Mesenchymal stem cell (in vitro differentiated cells and primary cell): ENCODE measurements around the gene CIRBP.

Source experiments
- DNase-seq: peaks from one replicate; pipeline ENCODE4 v3.0.0-alpha.2; 2013
- H2AFZ ChIP-seq: one replicate; pipeline ENCODE4 v1.6.1; 2013; ENCODE audit warnings: low read depth, mild to moderate bottlenecking, control low read depth, inconsistent platforms, low read length, moderate library complexity
- H2AK5ac ChIP-seq: 2 replicates; pipeline ENCODE4 v1.6.1; 2013; ENCODE audit warnings: low read length, moderate library complexity, mild to moderate bottlenecking, inconsistent platforms; ENCODE audit not compliant: severe bottlenecking
- H2BK120ac ChIP-seq: one replicate; pipeline ENCODE4 v1.6.1; 2013; ENCODE audit warnings: low read depth, mild to moderate bottlenecking, inconsistent platforms, low read length, moderate library complexity
- H2BK12ac ChIP-seq, 2 experiments: one replicate each; pipeline ENCODE4 v1.6.1; 2013; ENCODE audit warnings: inconsistent platforms in 2 of 2, low read length in 2 of 2, mild to moderate bottlenecking in 2 of 2, moderate library complexity in 2 of 2, control low read depth in 1 of 2
- H2BK15ac ChIP-seq: one replicate; pipeline ENCODE4 v1.6.1; 2013; ENCODE audit warnings: mild to moderate bottlenecking, low read depth, inconsistent platforms; ENCODE audit not compliant: poor library complexity, severe bottlenecking
- H2BK5ac ChIP-seq: 2 replicates; pipeline ENCODE4 v1.6.1; 2013; ENCODE audit warnings: low read depth, mild to moderate bottlenecking, low read length, control low read depth, inconsistent platforms; ENCODE audit not compliant: poor library complexity, severe bottlenecking
- H3K14ac ChIP-seq, 2 experiments: one replicate each; pipeline ENCODE4 v1.6.1; 2013; ENCODE audit warnings: inconsistent platforms in 2 of 2, low read length in 2 of 2, control low read depth in 1 of 2, mild to moderate bottlenecking in 1 of 2, moderate library complexity in 1 of 2
- H3K18ac ChIP-seq, 2 experiments: one replicate each; pipeline ENCODE4 v1.6.1; 2013; ENCODE audit warnings: inconsistent platforms in 2 of 2, low read length in 2 of 2, control low read depth in 1 of 2, low read depth in 1 of 2, mild to moderate bottlenecking in 1 of 2
- H3K23ac ChIP-seq, 2 experiments: one replicate each; pipeline ENCODE4 v1.6.1; 2013; ENCODE audit warnings: inconsistent platforms in 2 of 2, low read length in 2 of 2, mild to moderate bottlenecking in 2 of 2, moderate library complexity in 2 of 2, control low read depth in 1 of 2
- H3K27ac ChIP-seq: 2 replicates; pipeline ENCODE4 v1.5.1; 2013; ENCODE audit warnings: mild to moderate bottlenecking, moderate library complexity, low read length, control low read depth, inconsistent platforms; ENCODE audit not compliant: poor library complexity, severe bottlenecking
- H3K27me3 ChIP-seq, 2 experiments: 2 replicates each; pipeline versions ENCODE4 v1.6.1 to v1.7.0; 2013; ENCODE audit warnings: low read length in 2 of 2, mild to moderate bottlenecking in 2 of 2, moderate library complexity in 2 of 2, control low read depth in 1 of 2, inconsistent platforms in 1 of 2; ENCODE audit not compliant: control insufficient read depth in 1 of 2, insufficient read depth in 1 of 2
- H3K36me3 ChIP-seq, 2 experiments: 2 replicates each; pipeline versions ENCODE4 v1.6.1 to v1.7.0; 2013; ENCODE audit warnings: low read length in 2 of 2, control low read depth in 1 of 2, inconsistent platforms in 1 of 2, low read depth in 1 of 2, mild to moderate bottlenecking in 1 of 2; ENCODE audit not compliant: insufficient read depth in 2 of 2, control insufficient read depth in 1 of 2
- H3K4ac ChIP-seq, 2 experiments: one replicate each; pipeline ENCODE4 v1.6.1; 2013; ENCODE audit warnings: inconsistent platforms in 2 of 2, low read length in 2 of 2, mild to moderate bottlenecking in 2 of 2, moderate library complexity in 2 of 2, control low read depth in 1 of 2, low read depth in 1 of 2
- H3K4me1 ChIP-seq: 2 replicates; pipeline ENCODE4 v1.6.1; 2013; ENCODE audit warnings: low read depth, low read length, control low read depth; ENCODE audit not compliant: control insufficient read depth, insufficient read depth
- H3K4me2 ChIP-seq: 2 replicates; pipeline ENCODE4 v1.6.1; 2013; ENCODE audit warnings: low read length, mild to moderate bottlenecking, inconsistent platforms; ENCODE audit not compliant: poor library complexity, severe bottlenecking
- H3K4me3 ChIP-seq, 2 experiments: 2 replicates each; pipeline versions ENCODE4 v1.5.1 to v1.7.0; 2013; ENCODE audit warnings: low read length in 2 of 2, mild to moderate bottlenecking in 2 of 2, control low read depth in 1 of 2, low read depth in 1 of 2; ENCODE audit not compliant: insufficient read depth in 1 of 2
- H3K79me1 ChIP-seq: replicated peaks from 2 replicates; pipeline ENCODE4 v1.6.1; 2013; ENCODE audit warnings: mild to moderate bottlenecking, control low read depth, low read length, inconsistent platforms; ENCODE audit not compliant: poor library complexity, severe bottlenecking
- H3K9ac ChIP-seq: 2 replicates; pipeline ENCODE4 v1.7.0; 2013; ENCODE audit warnings: mild to moderate bottlenecking, low read length, moderate library complexity
- H3K9me3 ChIP-seq: 2 replicates; pipeline ENCODE4 v1.7.0; 2013; ENCODE audit warnings: mild to moderate bottlenecking, low read length; ENCODE audit not compliant: control insufficient read depth
- H4K8ac ChIP-seq: one replicate; pipeline ENCODE4 v1.6.1; 2013; ENCODE audit warnings: inconsistent platforms, mild to moderate bottlenecking, low read length, moderate library complexity
- H4K91ac ChIP-seq: one replicate; pipeline ENCODE4 v1.6.1; 2013; ENCODE audit warnings: mild to moderate bottlenecking, low read length, inconsistent platforms
- WGBS: methylation state at CpG from one replicate; pipeline ENCODE4 v1.1.7; 2013; ENCODE audit warnings: mixed read lengths; 5-methylcytosine and 5-hydroxymethylcytosine counted together

The CIRBP gene

DNA sequence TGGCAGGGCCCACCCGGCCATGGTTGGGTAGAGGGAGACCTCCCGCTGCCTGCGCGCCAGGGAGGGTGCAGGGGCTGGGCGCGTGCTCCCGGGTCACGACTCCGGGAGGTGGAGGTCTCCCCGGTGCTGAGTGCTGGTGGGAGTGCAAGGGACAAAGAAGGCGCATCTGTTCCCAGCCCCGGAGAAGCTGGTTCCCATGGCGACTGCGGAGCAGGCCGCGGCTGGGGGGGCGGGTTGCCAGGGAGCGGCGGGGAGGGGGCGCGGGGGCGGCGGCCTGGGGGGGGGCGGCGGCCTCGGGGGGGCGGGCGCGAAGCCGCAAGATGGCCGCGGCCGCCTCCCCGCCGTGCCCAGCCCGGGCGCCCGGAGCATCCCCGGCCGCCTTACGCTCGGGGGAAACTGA is 32.6 kb upstream of the CIRBP start:
- H3K9me3 ChIP-seq = no peaks in the 10 kb centered on the region
- peak overlapping the region; percentile 9 to 92 for H3K4ac ChIP-seq
- 45% methylated on average over 8 of the region's 42 CpGs for WGBS
- H2BK12ac ChIP-seq = peak overlapping the region in 1 of 2 experiments; percentile 77
- peak overlapping the region; percentile 78 to 81 for H3K4me3 ChIP-seq
- H3K79me1 ChIP-seq = peaks cover 30% of the 10 kb centered on the region
- H4K91ac ChIP-seq = no peak overlapping the region
- H3K36me3 ChIP-seq = peaks cover 19 to 41% of the 10 kb centered on the region in 2 experiments
- no peak overlapping the region for H2BK5ac ChIP-seq
- H3K4me1 ChIP-seq = peaks cover 52% of the 10 kb centered on the region
- DNase-seq = no peak
- peak overlapping the region; percentile 48 for H4K8ac ChIP-seq
- no peaks in the 10 kb centered on the region for H3K27me3 ChIP-seq
- H2AK5ac ChIP-seq = peak overlapping the region; percentile 24
- H3K14ac ChIP-seq = peak overlapping the region in 1 of 2 experiments; percentile 68
- no peak overlapping the region for H2BK15ac ChIP-seq
- peak overlapping the region in 1 of 2 experiments; percentile 97 for H3K18ac ChIP-seq
- peak overlapping the region; percentile 72 for H2AFZ ChIP-seq
- no peak overlapping the region for H3K27ac ChIP-seq
- peak overlapping the region in 1 of 2 experiments; percentile 90 for H3K23ac ChIP-seq
- H3K4me2 ChIP-seq = peak overlapping the region; percentile 96
- H2BK120ac ChIP-seq = peak overlapping the region; percentile 24
- H3K9ac ChIP-seq = peak overlapping the region; percentile 80

DNA sequence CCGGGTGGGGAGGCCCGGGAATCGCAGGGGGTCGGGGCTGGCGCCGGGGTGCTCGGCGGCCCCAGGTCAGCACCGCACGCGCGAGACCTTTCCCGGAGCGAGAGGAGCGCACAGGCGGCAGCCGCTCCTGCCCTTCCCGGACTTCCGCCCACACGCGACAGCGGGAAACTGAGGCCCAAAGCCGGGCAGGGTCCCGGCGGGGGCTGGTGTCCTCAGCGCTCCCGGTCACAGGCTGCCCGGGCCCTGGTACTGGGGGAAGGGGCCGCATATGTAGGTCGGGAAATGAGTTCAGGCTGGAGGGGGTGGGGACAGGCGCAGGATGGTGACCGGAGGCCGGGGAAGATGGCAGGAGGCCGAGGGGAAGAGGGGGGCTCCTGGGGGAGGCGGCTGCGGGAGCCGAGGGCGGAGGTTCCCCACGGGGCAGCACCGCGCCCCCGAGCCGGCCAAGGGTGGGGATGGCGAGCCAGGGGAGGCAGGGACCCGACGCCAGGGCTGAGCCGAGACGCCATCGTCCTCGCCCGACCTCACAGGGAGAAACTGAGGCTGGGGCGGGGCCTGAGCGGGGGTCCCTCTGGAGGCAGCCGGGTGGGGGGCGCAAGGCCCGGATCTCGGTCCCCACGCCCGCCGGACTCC is 32.0 kb upstream of the CIRBP start:
- H3K79me1 ChIP-seq = peaks cover 30% of the 10 kb centered on the region
- no peaks in the 10 kb centered on the region for H3K27me3 ChIP-seq
- peak overlapping the region; percentile 78 to 81 for H3K4me3 ChIP-seq
- H2BK5ac ChIP-seq = no peak overlapping the region
- no peak for DNase-seq
- H3K18ac ChIP-seq = peak overlapping the region; percentile 45 to 97
- H3K27ac ChIP-seq = no peak overlapping the region
- peak overlapping the region; percentile 24 to 83 for H2BK12ac ChIP-seq
- no peak overlapping the region for H2AK5ac ChIP-seq
- H2BK120ac ChIP-seq = peak overlapping the region; percentile 24
- H3K36me3 ChIP-seq = peaks cover 16 to 39% of the 10 kb centered on the region in 2 experiments
- H3K4ac ChIP-seq = peak overlapping the region; percentile 41 to 92
- H2AFZ ChIP-seq = peak overlapping the region; percentile 72
- WGBS = under 1% methylated on average over 45 of the region's 60 CpGs
- peak overlapping the region; percentile 96 for H3K4me2 ChIP-seq
- peaks cover 49% of the 10 kb centered on the region for H3K4me1 ChIP-seq
- peak overlapping the region; percentile 60 for H2BK15ac ChIP-seq
- peak overlapping the region; percentile 50 for H4K8ac ChIP-seq
- H4K91ac ChIP-seq = peak overlapping the region; percentile 85
- peak overlapping the region in 1 of 2 experiments; percentile 90 for H3K23ac ChIP-seq
- peak overlapping the region; percentile 80 for H3K9ac ChIP-seq
- no peaks in the 10 kb centered on the region for H3K9me3 ChIP-seq
- H3K14ac ChIP-seq = peak overlapping the region; percentile 15 to 90

- Histone ChIP-seq H2BK15ac (peak within 1 kb of the TSS; percentile 60), H3K27ac (no peak within 1 kb of the TSS), H3K23ac (peak within 1 kb of the TSS in 1 of 2 experiments; percentile 90), H3K4me3 (peak within 1 kb of the TSS; percentile 78 to 81), H3K14ac (peak within 1 kb of the TSS; percentile 15 to 90), H4K91ac (peak within 1 kb of the TSS; percentile 85), H3K79me1 (peaks cover 32% of the 10 kb centered on the region), H3K4me2 (peak within 1 kb of the TSS; percentile 96), H3K4ac (peak within 1 kb of the TSS; percentile 41 to 92), H2AK5ac (no peak within 1 kb of the TSS), H2BK120ac (peak within 1 kb of the TSS; percentile 24), H3K9ac (peak within 1 kb of the TSS; percentile 80), H3K36me3 (peaks cover 16 to 36% of the 10 kb centered on the region in 2 experiments), H2BK5ac (no peak within 1 kb of the TSS), H3K18ac (peak within 1 kb of the TSS; percentile 48 to 97), H3K27me3 (no peaks in the 10 kb centered on the region), H2AFZ (peak within 1 kb of the TSS; percentile 72), H2BK12ac (peak within 1 kb of the TSS; percentile 24 to 83), H3K9me3 (no peaks in the 10 kb centered on the region), H3K4me1 (peaks cover 46% of the 10 kb centered on the region), H4K8ac (peak within 1 kb of the TSS; percentile 50)
- DNase-seq = no peak
- under 1% methylated on average over 38 of the region's 87 CpGs for WGBS
These were observed 31.3 kb upstream of the CIRBP start, which contains the start of gene CBARP for GRCh38 chr19:1237754-1238368. Gene CBARP (minus strand): TSS chr19:1238005. CDS start chr19:1236100, 1,905 bp downstream.
